HTR-8/SVneo (cell line): Measurements from ENCODE around the gene HIBADH.
"Not testable (repeated sequence)": the region's sequence is repeated elsewhere in the genome, so short reads cannot be mapped to it uniquely, and the experiment has no call there.

Source experiments
- DNase-seq: peaks from one replicate; pipeline ENCODE4 v3.0.0; 2011; ENCODE audit warnings: low spot score, mixed read lengths; ENCODE audit not compliant: insufficient read length
- FAIRE-seq: peaks from 2 replicates; lab custom pipeline; 2011; peaks lifted over from hg19 to GRCh38; lab: Jason Lieb, UNC

HIBADH gene

DNA sequence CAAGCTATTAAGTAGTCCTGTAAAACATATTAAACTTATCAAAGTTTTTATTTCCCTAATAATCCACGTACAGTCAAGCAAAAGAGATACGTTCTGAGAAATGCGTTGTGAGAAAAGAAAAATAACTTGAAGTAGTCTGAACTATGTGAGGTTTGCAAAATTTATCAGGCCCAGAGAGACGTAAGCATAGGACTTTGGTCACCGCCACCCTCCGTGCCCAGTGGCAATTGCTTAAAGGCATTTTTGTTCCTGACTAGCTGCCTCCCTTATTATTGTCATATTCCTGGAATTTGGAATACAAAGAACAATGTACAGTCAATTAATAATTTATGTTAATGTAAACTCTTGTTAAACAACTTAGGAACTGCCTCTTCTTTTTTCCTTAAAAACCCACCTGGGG, 22.8 kb downstream of the HIBADH start:
- DNase-seq (no peak), FAIRE-seq (no peak)

GRCh38 chr7:27639048-27639447, 23.6 kb downstream of the HIBADH start:
- not testable (repeated sequence) for FAIRE-seq, DNase-seq

DNA sequence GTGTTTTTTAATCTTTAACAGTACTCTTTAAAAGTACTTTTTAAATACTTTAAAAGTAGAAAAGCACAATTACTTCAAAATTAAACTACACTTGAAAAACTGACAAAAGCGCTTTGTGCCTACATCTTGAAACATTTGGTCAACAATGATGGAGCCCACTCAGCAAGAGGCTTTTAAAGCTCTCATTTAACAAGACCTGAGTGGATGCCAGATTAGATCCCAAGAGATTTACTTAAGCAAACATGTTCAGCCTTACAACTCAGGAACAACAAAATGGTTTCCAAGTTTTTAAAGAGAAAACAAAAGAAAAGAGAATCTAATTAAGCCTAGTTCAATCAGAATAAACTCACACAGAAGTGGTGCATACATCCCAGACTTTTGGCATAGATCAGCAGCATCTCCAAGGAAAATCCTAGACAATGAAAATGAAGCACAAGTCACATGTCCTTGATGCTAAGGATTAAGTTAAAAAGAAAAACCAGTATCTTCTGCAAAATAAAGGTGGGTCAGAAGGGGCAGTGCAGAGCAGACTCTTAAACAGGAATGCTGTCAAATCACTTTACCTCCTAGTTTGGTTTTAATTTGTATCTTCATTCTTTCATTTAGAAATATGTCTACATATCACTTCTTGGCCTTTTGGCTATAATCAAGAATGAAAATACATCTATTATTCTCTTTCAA, 26.2 kb downstream of the HIBADH start:
- FAIRE-seq (no peak), DNase-seq (no peak)

- FAIRE-seq (no peak), DNase-seq (no peak)
These were observed 27.0 kb downstream of the HIBADH start for GRCh38 chr7:27635728-27636127.

- no peak for DNase-seq
- no peak for FAIRE-seq
These were observed 27.8 kb downstream of the HIBADH start for GRCh38 chr7:27634671-27635493.

DNA sequence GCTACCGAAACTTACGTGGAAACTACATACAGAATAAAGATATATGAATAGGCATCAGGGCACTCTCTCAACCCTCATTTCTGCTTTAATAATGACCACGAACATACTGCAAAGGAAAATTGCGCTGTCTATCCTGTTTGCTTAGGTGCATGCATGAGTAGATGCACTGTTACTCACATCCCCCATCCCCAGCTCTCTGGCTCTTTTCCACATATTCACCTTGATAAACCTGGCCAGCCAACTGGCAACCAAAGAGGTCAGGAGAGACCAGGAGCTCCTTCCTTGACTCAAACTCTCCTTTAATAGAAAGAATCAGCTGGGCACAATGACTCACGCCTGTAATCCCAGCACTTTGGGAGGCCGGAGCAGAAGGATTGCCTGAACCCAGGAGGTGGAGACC, 29.6 kb downstream of the HIBADH start:
- FAIRE-seq: no peak
- no peak for DNase-seq

DNA sequence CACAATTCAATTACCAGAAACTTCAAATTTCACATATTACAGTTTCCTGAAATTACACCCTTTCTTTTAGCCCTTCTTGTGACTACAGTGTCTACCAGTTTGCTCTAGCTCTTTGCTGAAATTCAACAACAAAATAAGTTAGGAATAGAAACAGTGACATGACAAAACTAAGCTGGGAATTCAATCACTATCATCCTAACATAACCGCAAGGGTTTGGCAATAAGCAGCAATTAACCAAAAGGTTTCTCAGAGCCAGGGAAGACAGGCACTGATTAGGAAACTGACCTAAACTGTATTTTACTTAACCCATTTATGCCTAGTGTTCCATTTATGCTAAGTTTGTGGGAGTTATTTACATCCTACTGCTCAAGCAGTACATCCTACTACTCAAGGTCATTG, 31.3 kb downstream of the HIBADH start:
- DNase-seq: no peak
- no peak for FAIRE-seq

DNA sequence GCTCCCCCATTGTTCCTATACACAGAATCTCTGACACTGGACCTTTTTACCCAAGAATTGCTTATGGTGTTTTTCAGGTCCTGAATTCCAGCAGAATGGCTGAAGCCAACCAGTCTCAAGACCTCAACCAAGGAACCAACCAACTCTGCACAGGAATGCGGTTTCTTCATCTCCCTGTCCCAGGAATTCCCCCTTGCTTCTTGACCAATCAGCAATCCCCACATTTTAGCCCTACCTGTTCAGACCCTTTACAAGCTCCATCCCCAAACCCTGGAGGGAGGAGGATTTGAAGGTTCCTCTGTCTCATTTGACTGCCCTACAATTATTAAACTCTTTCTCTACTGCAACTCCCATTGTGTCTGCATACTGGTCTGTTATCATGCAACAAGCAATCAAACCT, 35.5 kb downstream of the HIBADH start:
- no peak for DNase-seq
- FAIRE-seq: no peak

DNA sequence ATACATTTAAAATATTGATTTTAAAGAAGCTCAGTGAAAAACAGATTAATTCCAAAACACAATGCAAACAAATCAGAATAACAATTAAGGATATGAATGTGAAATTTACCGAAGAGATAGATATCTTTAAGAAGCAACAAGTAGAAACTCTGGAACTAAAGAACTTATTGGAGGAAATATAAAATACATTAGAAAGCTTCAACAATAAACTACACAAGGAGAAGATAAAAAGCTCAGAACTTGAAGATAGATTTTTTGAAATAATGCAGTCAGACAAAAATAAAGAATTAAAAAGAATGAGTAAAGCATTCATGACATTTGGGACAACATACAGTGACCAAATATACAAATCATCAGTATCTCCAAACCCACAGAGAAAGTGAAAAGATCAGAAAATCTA, 43.2 kb downstream of the HIBADH start:
- FAIRE-seq (no peak), DNase-seq (no peak)

- no peak for DNase-seq
- FAIRE-seq: peak; percentile 44
These were observed 44.9 kb downstream of the HIBADH start for GRCh38 chr7:27617651-27618381.

DNA sequence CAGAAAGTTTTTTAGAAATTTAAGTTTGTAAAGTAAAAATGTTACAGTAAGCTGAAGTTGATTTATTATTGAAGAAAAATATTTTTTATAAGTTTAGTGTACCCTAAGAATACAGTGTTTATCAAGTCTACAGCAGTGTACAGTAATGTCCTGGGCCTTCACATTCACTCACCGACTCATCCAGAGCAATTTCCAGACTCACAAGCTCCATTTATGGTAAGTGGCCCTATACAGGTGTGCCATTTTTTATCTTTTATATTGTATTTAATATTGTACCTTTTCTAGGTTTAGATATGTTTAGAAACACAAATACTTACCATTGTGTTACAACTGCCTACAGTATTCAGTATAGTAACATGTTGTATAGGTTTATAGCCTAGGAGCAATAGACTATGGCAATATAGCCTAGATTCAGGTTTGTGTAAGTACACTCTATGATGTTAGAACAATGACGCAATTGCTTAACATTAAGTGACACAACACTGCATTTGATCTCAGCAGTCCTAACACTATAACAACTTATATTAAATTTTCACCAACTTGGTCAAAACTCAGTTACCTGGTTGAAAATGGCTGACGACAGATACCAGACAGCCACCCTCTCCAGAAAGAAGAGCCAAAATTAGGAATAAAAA, 45.7 kb downstream of the HIBADH start:
- DNase-seq (no peak), FAIRE-seq (no peak)

- no peak for FAIRE-seq
- DNase-seq: no peak
These were observed 46.5 kb downstream of the HIBADH start for GRCh38 chr7:27616186-27616491.

DNA sequence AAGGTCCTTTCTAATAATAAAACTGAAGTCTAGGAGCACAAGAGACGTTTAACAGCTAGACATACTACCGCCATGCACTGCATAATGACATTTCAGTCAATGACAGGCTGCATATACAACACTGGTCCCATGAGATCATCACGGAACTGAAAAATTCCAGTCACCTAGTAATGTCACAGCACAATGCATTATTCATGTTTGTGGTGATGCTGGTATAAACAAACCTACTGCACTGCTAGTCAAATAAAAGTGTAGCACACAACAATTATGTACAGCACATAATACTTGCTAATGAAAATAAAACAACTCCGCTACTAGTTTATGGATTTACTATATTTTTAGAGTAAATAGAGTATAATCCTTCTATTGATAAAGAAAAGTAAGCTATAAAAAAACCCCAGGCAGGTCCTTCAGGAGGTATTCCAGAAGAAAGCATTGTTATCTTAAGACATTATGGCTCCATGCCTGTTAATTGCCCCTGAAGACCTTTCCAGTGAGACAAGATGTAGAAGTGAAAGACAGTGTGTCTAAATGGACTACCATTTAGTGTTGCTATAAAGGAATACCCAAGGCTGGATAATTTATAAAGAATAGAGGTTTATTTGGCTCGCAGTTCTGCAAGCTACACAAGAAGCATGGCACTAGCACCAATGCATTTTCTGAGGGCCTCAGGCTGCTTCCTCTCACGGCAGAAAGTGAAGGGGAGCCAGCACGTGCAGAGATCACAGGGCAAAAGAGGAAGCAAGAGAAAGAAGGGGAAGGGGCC, 47.1 kb downstream of the HIBADH start:
- DNase-seq: no peak
- FAIRE-seq: peak; percentile 9

GRCh38 chr7:27614095-27614494, 48.6 kb downstream of the HIBADH start:
- FAIRE-seq (no peak), DNase-seq (no peak)

DNA sequence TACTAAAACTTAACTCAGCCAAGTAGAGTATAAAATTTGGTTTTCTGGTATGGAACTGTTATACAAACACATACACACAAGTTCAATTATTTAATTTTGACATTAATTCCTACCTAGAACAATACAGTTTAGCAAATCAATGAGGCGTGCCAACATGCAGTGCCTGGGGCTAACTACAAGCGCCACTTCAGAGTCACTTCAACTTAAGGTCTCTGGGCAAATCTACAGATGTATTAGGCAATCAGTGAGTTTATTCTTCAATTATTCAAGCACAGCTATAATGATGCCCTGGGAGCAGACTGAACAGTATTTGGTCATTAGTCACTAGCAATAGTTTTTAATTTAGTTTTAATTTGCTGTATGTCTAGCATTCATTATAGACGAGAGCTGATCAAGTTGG, 51.6 kb downstream of the HIBADH start:
- FAIRE-seq (no peak), DNase-seq (no peak)

- no peak for FAIRE-seq
- no peak for DNase-seq
These were observed 53.7 kb downstream of the HIBADH start for GRCh38 chr7:27608776-27609495.

GRCh38 chr7:27607210-27607606, 55.5 kb downstream of the HIBADH start:
- FAIRE-seq: no peak
- DNase-seq: no peak

GRCh38 chr7:27606270-27607209, 56.1 kb downstream of the HIBADH start:
- FAIRE-seq (no peak), DNase-seq (peak; percentile 12)
